K562 (cell line): ENCODE measurements around the gene RBMX. TPM values are rescaled to one million over a fixed set of nuclear protein-coding genes. Genes with fewer than 3 reads are reported as not detected.

Experiments
- ATAC-seq: fragments of 200-7000 bp; cut with Tn5 transposase; 3 replicates; pipeline ENCODE4 v1.9.1; 2020; ENCODE audit warnings: moderate library complexity
- BruUV-seq: library from RNA; stranded (reverse); fragments of 400-500 nt; replicated peaks from 2 replicates; lab custom pipeline; 2021; lab: Mats Ljungman, UMichigan
- CTCF ChIA-PET: fragments of 300-600 bp; formaldehyde crosslinking; extraction: SDS; loops from one replicate; lab custom pipeline; 2021; ENCODE audit warnings: low intra/inter-chr PET ratio; lab: Yijun Ruan, JAX
- POLR2A ChIA-PET: fragments of 300-600, 350-650 bp; sonication (Branson Sonifier 250); formaldehyde crosslinking; extraction: SDS; loops from one replicate; lab custom pipeline; 2021; ENCODE audit warnings: antibody characterized with exemption, inconsistent platforms; lab: Yijun Ruan, JAX
- DNase-seq, 4 experiments: peaks; one replicate each; pipeline versions ENCODE4 v3.0.0 to v3.0.0-alpha.2; 2011 to 2018; ENCODE audit warnings: low spot score in 3 of 4, mixed read lengths in 3 of 4; ENCODE audit errors: extremely low read depth in 1 of 4
- FAIRE-seq: peaks from 2 replicates; lab custom pipeline; 2011; peaks lifted over from hg19 to GRCh38; lab: Jason Lieb, UNC
- H2AFZ ChIP-seq: 2 replicates; pipeline ENCODE4 v1.6.0; 2011; ENCODE audit warnings: low read depth, low read length, control low read depth, inconsistent platforms
- H3K27ac ChIP-seq: fragments of 200-600 bp; 3 replicates; pipeline ENCODE4 v1.8.0; 2011; ENCODE audit warnings: low read depth, mild to moderate bottlenecking, control low read depth, inconsistent platforms, low read length, moderate library complexity, mixed read lengths; ENCODE audit errors: extremely low read depth
- H3K27me3 ChIP-seq, 2 experiments: fragments of 300-600 bp in 1 of 2; 2 replicates in 1 of 2; 3 replicates in 1 of 2; pipeline versions ENCODE4 v1.6.0 to v1.8.0; 2011; ENCODE audit warnings: inconsistent platforms in 2 of 2, low read length in 2 of 2, mild to moderate bottlenecking in 1 of 2, mixed read lengths in 1 of 2, moderate library complexity in 1 of 2; ENCODE audit not compliant: control insufficient read depth in 2 of 2, insufficient read depth in 2 of 2
- H3K36me3 ChIP-seq: fragments of 300-600 bp; 3 replicates; pipeline ENCODE4 v1.8.0; 2011; ENCODE audit warnings: mild to moderate bottlenecking, low read length, inconsistent platforms; ENCODE audit not compliant: control insufficient read depth, insufficient read depth
- H3K4me1 ChIP-seq, 2 experiments: fragments of 200-600 bp in 1 of 2; replicated peaks in 1 of 2; 2 replicates in 1 of 2; 3 replicates in 1 of 2; pipeline versions ENCODE4 v1.5.1 to v1.8.0; 2011; ENCODE audit warnings: inconsistent platforms in 2 of 2, low read length in 2 of 2, mild to moderate bottlenecking in 1 of 2, mixed read lengths in 1 of 2, moderate library complexity in 1 of 2; ENCODE audit not compliant: control insufficient read depth in 2 of 2, insufficient read depth in 2 of 2
- H3K4me2 ChIP-seq: 2 replicates; pipeline ENCODE4 v1.6.1; 2011; ENCODE audit warnings: low read length, control low read depth, inconsistent platforms, mixed read lengths; ENCODE audit not compliant: insufficient read depth
- H3K4me3 ChIP-seq: fragments of 200-600 bp; sonication (generic), shearing (Covaris generic); 2 replicates; pipeline ENCODE4 v1.5.1; 2016; ENCODE audit warnings: control low read depth, inconsistent platforms
- H3K79me2 ChIP-seq: fragments of 200-600 bp; 3 replicates; pipeline ENCODE4 v1.8.0; 2011; ENCODE audit warnings: low read length, inconsistent platforms; ENCODE audit not compliant: control insufficient read depth, insufficient read depth
- H3K9ac ChIP-seq, 2 experiments: 2 replicates each; pipeline versions ENCODE4 v1.6.0 to v1.6.1; 2011; ENCODE audit warnings: low read depth in 2 of 2, low read length in 2 of 2, control low read depth in 1 of 2, inconsistent platforms in 1 of 2, mild to moderate bottlenecking in 1 of 2, mixed read lengths in 1 of 2; ENCODE audit not compliant: insufficient read depth in 1 of 2
- H3K9me1 ChIP-seq: one replicate; pipeline ENCODE4 v1.6.0; 2011; ENCODE audit warnings: inconsistent platforms, mild to moderate bottlenecking, low read length, moderate library complexity; ENCODE audit not compliant: control insufficient read depth, insufficient read depth
- H3K9me3 ChIP-seq: replicated peaks from 2 replicates; pipeline ENCODE4 v1.5.1; 2011; ENCODE audit warnings: low read depth, low read length, inconsistent platforms; ENCODE audit not compliant: control insufficient read depth, insufficient read depth
- H4K20me1 ChIP-seq: replicated peaks from 2 replicates; pipeline ENCODE4 v1.6.1; 2011; ENCODE audit warnings: low read length, inconsistent platforms, mixed read lengths; ENCODE audit not compliant: control insufficient read depth, insufficient read depth
- CC2D1A ChIP-seq: fragments of 450-650 bp; IDR thresholded peaks from 2 replicates; pipeline ENCODE4 v1.6.1; 2017; ENCODE audit warnings: mild to moderate bottlenecking
- CCAR2 ChIP-seq: fragments of 200-400 bp; formaldehyde crosslinking; IDR thresholded peaks from 2 replicates; pipeline ENCODE4 v1.6.1; 2017; ENCODE audit warnings: mild to moderate bottlenecking, low read depth, low read length
- ESRRB ChIP-seq: fragments of 250-450 bp; sonication (Bioruptor Pico); IDR thresholded peaks from 2 replicates; pipeline ENCODE4 v1.5.0; 2020; ENCODE audit warnings: mild to moderate bottlenecking, moderate library complexity, borderline replicate concordance
- FOXP1 ChIP-seq: sonication (generic); formaldehyde crosslinking; IDR thresholded peaks from 2 replicates; pipeline ENCODE4 v1.8.0; 2022; ENCODE audit warnings: mild to moderate bottlenecking, missing genetic modification reagents
- POLR2AphosphoS2 ChIP-seq: IDR thresholded peaks from 2 replicates; pipeline ENCODE4 v1.6.1; 2012; ENCODE audit warnings: low read length, improper control_type of control experiment
- SNRNP70 ChIP-seq: fragments of 200-400 bp; formaldehyde crosslinking; optimal IDR thresholded peaks from 2 replicates; pipeline ENCODE3; 2017; ENCODE audit warnings: low read depth, low read length
- THRA ChIP-seq: fragments of 450-650 bp; IDR thresholded peaks from 2 replicates; pipeline ENCODE4 v1.6.1; 2017; ENCODE audit warnings: mild to moderate bottlenecking, moderate library complexity
- ZBTB8A ChIP-seq: fragments of 450-650 bp; IDR thresholded peaks from 2 replicates; pipeline ENCODE4 v1.6.1; 2018; ENCODE audit warnings: mild to moderate bottlenecking, moderate library complexity; ENCODE audit not compliant: partially characterized antibody
- ZC3H11A ChIP-seq: IDR thresholded peaks from 2 replicates; pipeline ENCODE4 v1.6.1; 2012; ENCODE audit warnings: low read depth, low read length, improper control_type of control experiment
- ZNF282 ChIP-seq: sonication (generic); formaldehyde crosslinking; IDR thresholded peaks from 2 replicates; pipeline ENCODE4 v1.8.1; 2023; ENCODE audit warnings: missing genetic modification reagents
- ZNF316 ChIP-seq: fragments of 450-650 bp; IDR thresholded peaks from 2 replicates; pipeline ENCODE4 v1.6.1; 2016
- ZNF785 ChIP-seq: fragments of 250-450 bp; sonication (Bioruptor Pico); IDR thresholded peaks from 2 replicates; pipeline ENCODE4 v1.4.0; 2020; ENCODE audit warnings: mild to moderate bottlenecking
- WGBS: fragments of 100-300 bp; shearing (Covaris generic); methylation state at CpG from one replicate; pipeline ENCODE4 v1.1.6; 2016; ENCODE audit warnings: low coverage, mixed read lengths; ENCODE audit not compliant: insufficient coverage; ENCODE audit errors: missing lambda C conversion rate; 5-methylcytosine and 5-hydroxymethylcytosine counted together
- in situ Hi-C: fragments of 300-500 bp; cut with MboI; formaldehyde crosslinking; loops from 4 replicates; pipeline ENCODE4 v1.15.0; 2018; ENCODE audit warnings: inconsistent platforms, mixed read lengths
- intact Hi-C: fragments of 100-400 bp; cut with micrococcal nuclease; formaldehyde crosslinking; loops from 2 replicates; pipeline ENCODE4 v1.14.2; 2022
- polyA plus RNA-seq, 8 experiments: library from polyadenylated mRNA; depleted of rRNA in 4 of 8; stranded (reverse) in 5 of 8; unstranded in 3 of 8; fragments of >200 nt; fragmentation: Nextera tagmentation in 2 of 8; fragmentation: Illumina TruSeq in 1 of 8; extraction: Ambion mirVana in 2 of 8; extraction: Trizol in 1 of 8; gene quantifications; 2 replicates each; pipeline versions ENCODE4 v1.2.1 to v1.2.3, GENCODE V29; 2011 to 2014; ENCODE audit warnings: inconsistent platforms in 1 of 8, missing spikeins in 1 of 8
- total RNA-seq, 7 experiments: library from RNA; depleted of rRNA in 6 of 7; stranded (reverse); fragments of >200 nt in 6 of 7; fragmentation: Illumina TruSeq in 2 of 7; extraction: Trizol in 2 of 7; gene quantifications; 2 replicates each; pipeline versions ENCODE4 v1.2.1 to v1.2.3, GENCODE V29; 2011 to 2021; ENCODE audit warnings: low replicate concordance in 1 of 7
- TF ChIP-seq, protein P1 (sequence below): conservative IDR thresholded peaks from 2 replicates; pipeline ENCODE4 v1.6.1; 2011; ENCODE audit warnings: low read depth, mild to moderate bottlenecking, low read length; ENCODE audit not compliant: control insufficient read depth
- TF ChIP-seq, protein P2 (sequence below): sonication (generic); formaldehyde crosslinking; IDR thresholded peaks from 2 replicates; pipeline ENCODE4 v1.8.0; 2022; ENCODE audit warnings: mild to moderate bottlenecking, missing genetic modification reagents
- TF ChIP-seq, protein P3 (sequence below): fragments of 450-650 bp; IDR thresholded peaks from 2 replicates; pipeline ENCODE4 v1.6.1; 2016; ENCODE audit warnings: missing biosample characterization, missing genetic modification characterization
- TF ChIP-seq, protein P4 (sequence below): sonication (generic); formaldehyde crosslinking; IDR thresholded peaks from 2 replicates; pipeline ENCODE4 v1.9.0; 2022; ENCODE audit warnings: mild to moderate bottlenecking, missing genetic modification reagents

RBMX gene
- total and polyA plus RNA-seq, 9 of the 15 experiments (the other 6 are each of a cell fraction or from before 2014, with no cell fraction given): 405 to 671 (median 540) TPM

- TF ChIP-seq, protein P1, sequence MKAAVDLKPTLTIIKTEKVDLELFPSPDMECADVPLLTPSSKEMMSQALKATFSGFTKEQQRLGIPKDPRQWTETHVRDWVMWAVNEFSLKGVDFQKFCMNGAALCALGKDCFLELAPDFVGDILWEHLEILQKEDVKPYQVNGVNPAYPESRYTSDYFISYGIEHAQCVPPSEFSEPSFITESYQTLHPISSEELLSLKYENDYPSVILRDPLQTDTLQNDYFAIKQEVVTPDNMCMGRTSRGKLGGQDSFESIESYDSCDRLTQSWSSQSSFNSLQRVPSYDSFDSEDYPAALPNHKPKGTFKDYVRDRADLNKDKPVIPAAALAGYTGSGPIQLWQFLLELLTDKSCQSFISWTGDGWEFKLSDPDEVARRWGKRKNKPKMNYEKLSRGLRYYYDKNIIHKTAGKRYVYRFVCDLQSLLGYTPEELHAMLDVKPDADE: no peak
- no peak for TF ChIP-seq SNRNP70
- no peak for TF ChIP-seq POLR2AphosphoS2
- TF ChIP-seq ESRRB (CRISPR knock-in tag): no peak
Measured at GRCh38 chrX:136835761-136836160, 44.8 kb downstream of the RBMX start (continued).

GRCh38 chrX:136829413-136829812, 51.1 kb downstream of the RBMX start:
- Histone ChIP-seq H3K79me2 (no peaks in the 10 kb centered on the region), H3K9me3 (no peaks in the 10 kb centered on the region), H3K27me3 (no peaks in the 10 kb centered on the region), H4K20me1 (no peaks in the 10 kb centered on the region), H3K9me1 (no peaks in the 10 kb centered on the region), H3K4me1 (no peaks in the 10 kb centered on the region; a peak in 1 of 5 replicates), H3K4me2 (no peak overlapping the region), H3K36me3 (no peaks in the 10 kb centered on the region), H3K4me3 (no peak overlapping the region), H2AFZ (no peak overlapping the region), H3K27ac (no peak overlapping the region), H3K9ac (no peak overlapping the region)
- ATAC-seq (no peak), FAIRE-seq (no peak), DNase-seq (no peak)
- 93% methylated on average over 5 of the region's 5 CpGs for WGBS
- BruUV-seq: no TSS peak
- in situ Hi-C loops (no loop called here), intact Hi-C loops (no loop called here)
- CTCF ChIA-PET: no interaction called here
- POLR2A ChIA-PET: no interaction called here
- TF ChIP-seq, protein P2, sequence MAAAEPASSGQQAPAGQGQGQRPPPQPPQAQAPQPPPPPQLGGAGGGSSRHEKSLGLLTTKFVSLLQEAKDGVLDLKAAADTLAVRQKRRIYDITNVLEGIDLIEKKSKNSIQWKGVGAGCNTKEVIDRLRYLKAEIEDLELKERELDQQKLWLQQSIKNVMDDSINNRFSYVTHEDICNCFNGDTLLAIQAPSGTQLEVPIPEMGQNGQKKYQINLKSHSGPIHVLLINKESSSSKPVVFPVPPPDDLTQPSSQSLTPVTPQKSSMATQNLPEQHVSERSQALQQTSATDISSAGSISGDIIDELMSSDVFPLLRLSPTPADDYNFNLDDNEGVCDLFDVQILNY: no peak
- TF ChIP-seq, protein P3, sequence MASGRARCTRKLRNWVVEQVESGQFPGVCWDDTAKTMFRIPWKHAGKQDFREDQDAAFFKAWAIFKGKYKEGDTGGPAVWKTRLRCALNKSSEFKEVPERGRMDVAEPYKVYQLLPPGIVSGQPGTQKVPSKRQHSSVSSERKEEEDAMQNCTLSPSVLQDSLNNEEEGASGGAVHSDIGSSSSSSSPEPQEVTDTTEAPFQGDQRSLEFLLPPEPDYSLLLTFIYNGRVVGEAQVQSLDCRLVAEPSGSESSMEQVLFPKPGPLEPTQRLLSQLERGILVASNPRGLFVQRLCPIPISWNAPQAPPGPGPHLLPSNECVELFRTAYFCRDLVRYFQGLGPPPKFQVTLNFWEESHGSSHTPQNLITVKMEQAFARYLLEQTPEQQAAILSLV (tag): no peak
- TF ChIP-seq ZNF316 (no peak), CC2D1A (no peak), ZC3H11A (no peak), FOXP1 (CRISPR knock-in tag) (no peak), ZNF282 (no peak), ZBTB8A (no peak), ZNF785 (CRISPR knock-in tag) (no peak), THRA (no peak), CCAR2 (no peak)
- TF ChIP-seq, protein P4, sequence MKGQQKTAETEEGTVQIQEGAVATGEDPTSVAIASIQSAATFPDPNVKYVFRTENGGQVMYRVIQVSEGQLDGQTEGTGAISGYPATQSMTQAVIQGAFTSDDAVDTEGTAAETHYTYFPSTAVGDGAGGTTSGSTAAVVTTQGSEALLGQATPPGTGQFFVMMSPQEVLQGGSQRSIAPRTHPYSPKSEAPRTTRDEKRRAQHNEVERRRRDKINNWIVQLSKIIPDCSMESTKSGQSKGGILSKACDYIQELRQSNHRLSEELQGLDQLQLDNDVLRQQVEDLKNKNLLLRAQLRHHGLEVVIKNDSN: no peak
